GM18508 (cell line): ENCODE data around the gene TBC1D22A.

Experiments used
- ATAC-seq: cut with Tn5 transposase; IDR thresholded peaks from one replicate; pipeline ENCODE4 v1.9.1; 2021; ENCODE audit warnings: moderate number of reproducible peaks; ENCODE audit not compliant: insufficient read depth, unreplicated experiment

Gene TBC1D22A

DNA sequence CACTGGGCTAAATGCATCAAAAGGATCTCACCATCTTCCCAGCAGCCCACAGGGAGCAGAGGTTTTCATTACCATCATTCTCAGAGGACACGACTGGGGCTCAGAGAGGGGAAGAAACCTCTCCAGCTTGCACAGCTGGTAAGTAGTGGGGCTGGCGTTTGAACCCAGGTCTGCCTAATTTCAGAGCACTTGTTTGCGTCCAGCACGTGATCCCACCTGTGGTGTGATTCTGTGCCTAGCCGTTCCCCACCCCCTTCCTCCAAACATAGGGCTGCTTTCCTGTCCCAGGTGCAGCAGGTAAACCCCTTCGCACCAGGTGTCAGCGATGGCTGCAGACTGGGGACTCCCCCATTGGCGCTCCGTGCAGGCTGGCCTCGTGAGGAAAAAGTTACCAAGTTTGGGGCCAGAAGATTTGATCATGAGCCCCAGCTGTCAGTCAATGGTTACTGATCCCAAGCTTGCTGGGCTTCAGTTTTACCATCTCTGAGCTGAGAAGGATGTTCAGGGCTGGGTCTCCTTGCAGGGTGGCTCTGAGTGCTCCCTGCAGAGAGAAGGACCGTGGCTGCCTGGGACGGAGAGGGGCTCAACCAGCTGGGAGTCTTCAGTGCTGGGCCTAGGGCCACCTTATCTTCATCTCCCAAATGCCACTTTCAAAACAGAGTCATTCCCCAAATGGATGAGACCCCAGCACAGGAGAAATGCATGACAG is 445.6 kb downstream of the TBC1D22A start:
- no peak for ATAC-seq

GRCh38 chr22:47208630-47209029 is 446.2 kb downstream of the TBC1D22A start:
- no peak for ATAC-seq

GRCh38 chr22:47209040-47209514 is 446.6 kb downstream of the TBC1D22A start:
- ATAC-seq: no peak

DNA sequence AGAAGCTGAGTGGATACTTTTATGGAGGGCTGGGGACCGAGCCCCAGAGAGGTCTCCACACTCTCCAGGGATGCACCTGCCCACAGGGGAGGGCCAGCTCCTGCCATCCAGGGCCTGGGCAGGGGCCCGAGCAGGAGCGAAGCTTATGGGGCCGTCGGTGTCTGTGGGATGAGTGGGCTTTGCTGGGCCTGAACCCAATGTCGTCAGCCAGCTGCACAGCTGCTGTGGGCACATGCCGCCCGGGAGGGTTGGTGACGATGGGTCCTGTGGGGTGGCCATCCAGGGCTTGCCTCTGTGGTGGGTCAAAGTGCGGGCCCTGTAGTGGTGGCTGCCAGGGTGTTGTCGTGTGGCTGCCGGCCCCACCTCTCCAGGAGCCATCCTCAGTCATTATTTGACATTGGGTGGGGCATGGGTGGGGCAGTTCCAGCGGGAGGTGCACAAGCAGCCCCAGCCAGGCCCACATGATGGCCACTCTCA is 447.1 kb downstream of the TBC1D22A start:
- ATAC-seq: no peak

DNA sequence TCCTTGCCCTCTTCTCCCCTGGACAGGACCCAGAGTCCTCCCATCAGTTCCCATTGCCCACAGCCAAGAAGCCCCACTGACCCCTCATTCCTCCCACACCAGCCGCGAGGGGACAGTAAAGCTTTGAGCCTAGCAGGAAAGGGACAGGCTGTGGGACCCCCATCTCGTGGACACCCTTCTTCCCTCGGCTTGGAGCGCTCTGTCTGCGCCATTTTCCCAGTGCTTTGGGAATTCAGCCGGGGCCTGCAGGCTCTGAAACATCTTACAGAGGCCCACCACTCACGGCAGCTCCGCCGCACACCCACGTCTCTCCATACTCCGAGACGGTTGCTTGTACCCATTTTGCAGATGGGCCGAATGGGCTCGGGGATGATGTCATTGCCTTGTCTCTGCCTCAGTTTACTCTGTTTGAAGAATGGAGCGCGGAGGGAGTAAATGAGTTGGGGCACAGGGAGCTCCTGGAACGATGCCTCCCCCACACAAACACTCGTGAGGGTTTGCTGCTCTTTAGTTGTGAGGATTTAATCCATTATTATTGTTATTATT is 447.7 kb downstream of the TBC1D22A start:
- no peak for ATAC-seq

GRCh38 chr22:47210686-47211085 is 448.2 kb downstream of the TBC1D22A start:
- ATAC-seq: no peak

DNA sequence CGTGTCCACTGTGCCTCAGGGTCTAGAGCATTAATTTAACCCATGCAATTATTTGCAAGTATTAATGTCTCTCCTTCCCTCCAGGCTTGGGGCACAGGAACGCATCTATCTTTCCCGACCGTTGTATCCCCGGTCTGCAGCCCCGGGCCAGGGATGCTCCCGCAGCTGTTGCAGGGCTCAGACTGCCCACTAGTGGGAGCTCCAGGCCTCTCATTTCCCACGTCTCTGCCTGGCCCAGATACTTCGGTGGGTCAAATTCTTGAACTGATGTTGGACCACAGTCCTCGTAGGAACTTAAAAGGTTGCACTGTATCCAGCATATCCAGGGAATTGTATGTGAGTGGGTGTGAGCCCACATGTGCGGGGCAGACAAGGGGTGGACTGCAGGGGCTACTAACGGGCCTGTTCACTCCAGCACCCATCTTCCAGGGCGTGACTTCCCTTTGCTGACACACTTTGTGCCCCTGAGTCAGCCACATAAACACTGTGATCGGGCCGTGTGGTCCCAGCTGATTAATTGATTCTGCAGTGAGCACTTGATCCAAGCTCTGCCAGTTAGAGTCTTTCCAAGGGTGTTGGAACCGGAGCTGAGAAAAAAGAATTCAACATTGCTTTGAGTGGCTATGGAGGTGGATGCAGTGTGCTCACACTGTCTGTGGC is 451.3 kb downstream of the TBC1D22A start:
- ATAC-seq: no peak

GRCh38 chr22:47215851-47216250 is 453.4 kb downstream of the TBC1D22A start:
- ATAC-seq: no peak

- no peak for ATAC-seq
Observed at GRCh38 chr22:47218671-47219070, 456.2 kb downstream of the TBC1D22A start.

DNA sequence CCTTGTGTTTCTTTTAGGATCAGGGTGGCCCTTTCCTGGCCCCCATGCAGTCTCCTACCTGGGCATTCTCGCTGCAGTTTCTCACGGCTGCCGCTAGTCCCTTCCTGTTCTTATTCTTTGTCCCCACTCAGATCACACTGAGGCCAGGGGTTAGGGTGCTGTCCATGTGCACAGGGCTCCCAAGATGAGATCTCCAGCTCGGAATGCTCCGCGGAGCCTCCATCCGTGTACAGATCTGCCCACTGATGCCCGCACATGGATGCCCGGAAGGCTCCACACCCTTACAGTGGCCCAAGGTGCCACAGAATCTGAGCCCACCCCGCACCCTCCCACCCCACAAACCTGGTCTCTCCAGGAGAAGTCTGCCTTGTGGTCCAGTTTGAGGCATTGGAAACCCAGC is 457.3 kb downstream of the TBC1D22A start:
- ATAC-seq: no peak

DNA sequence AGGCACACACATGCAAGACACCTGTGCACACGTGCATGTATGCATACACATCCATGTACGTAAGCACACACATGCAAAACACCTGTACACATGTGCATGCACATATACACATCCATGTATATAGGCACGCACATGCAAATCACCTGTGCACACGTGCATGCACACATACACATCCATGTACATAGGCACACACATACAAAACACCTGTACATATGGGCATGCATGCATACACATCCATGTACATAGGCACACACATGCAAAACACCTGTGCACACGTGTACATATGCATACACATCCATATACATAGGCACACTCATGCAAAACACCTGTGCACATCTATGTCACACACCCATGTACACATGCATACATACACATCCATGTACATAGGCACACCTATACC is 458.3 kb downstream of the TBC1D22A start:
- no peak for ATAC-seq

DNA sequence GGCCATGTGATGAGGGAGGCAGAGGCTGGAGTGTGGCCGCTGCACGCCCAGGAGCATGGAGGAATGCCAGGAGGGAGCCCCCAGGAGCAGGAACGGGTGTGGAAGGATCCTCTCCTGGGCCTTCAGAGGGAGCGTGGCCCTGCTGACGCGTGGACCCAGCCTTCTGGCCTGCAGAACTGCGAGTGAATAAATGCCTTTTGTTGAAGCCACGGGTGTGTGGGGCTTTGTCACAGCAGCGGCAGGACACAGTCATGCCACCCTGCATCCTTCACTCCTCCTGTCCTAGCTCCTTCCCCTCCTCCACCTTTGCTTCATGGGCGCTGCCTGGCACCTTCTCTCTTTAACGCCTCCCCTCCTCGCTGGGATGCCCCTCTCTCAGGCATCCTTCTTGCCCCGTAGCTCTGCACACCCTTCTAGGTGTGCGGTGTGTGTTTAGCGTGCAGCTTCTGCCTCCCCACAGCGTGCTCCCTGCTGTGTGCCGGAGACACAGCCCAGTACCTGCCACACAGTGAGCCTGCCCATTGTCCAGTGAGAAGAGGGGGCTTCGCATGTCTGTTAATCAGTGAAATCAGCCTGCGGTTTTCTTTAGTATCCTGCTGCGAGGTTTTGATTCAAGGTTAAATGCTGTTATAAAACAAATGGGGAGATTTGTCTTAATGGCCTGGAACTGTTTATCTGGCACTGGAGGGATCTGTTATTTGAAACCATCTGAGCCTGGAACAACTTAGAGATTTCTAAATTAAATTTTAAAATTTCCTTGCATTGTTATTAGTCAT is 459.6 kb downstream of the TBC1D22A start:
- ATAC-seq: no peak
